Liver (tissue), 3 donors: ENCODE measurements around the gene KHDC3L.

Experiments
- ATF3 ChIP-seq: IDR thresholded peaks from 2 replicates; pipeline ENCODE4 v1.6.1; 2016; ENCODE audit warnings: antibody characterized with exemption
- CTCF ChIP-seq: fragments of 150-350 bp; IDR thresholded peaks from 2 replicates; pipeline ENCODE4 v1.5.1; 2017; ENCODE audit warnings: improper control_type of control experiment, low read depth, low read length; ENCODE audit not compliant: missing input control
- FOXA1 ChIP-seq: IDR thresholded peaks from 2 replicates; pipeline ENCODE4 v1.6.1; 2016; ENCODE audit warnings: antibody characterized with exemption
- FOXA2 ChIP-seq: IDR thresholded peaks from 2 replicates; pipeline ENCODE4 v1.6.1; 2016; ENCODE audit warnings: antibody characterized with exemption
- GABPA ChIP-seq, 2 donors: IDR thresholded peaks in 1 of 2; conservative IDR thresholded peaks in 1 of 2; 2 replicates each; pipeline ENCODE4 v1.6.1; 2016; ENCODE audit warnings: antibody characterized with exemption in 2 of 2, mild to moderate bottlenecking in 1 of 2, moderate library complexity in 1 of 2
- JUND ChIP-seq, 2 donors: IDR thresholded peaks; 2 replicates each; pipeline ENCODE4 v1.6.1; 2016; ENCODE audit warnings: antibody characterized with exemption in 2 of 2
- MAX ChIP-seq: IDR thresholded peaks from 2 replicates; pipeline ENCODE4 v1.6.1; 2016; ENCODE audit warnings: antibody characterized with exemption
- RAD21 ChIP-seq, 2 donors: IDR thresholded peaks; 2 replicates each; pipeline ENCODE4 v1.6.1; 2016; ENCODE audit warnings: antibody characterized with exemption in 2 of 2, mild to moderate bottlenecking in 2 of 2
- REST ChIP-seq: IDR thresholded peaks from 2 replicates; pipeline ENCODE4 v1.6.1; 2016; ENCODE audit warnings: antibody characterized with exemption, mild to moderate bottlenecking
- SP1 ChIP-seq: IDR thresholded peaks from 2 replicates; pipeline ENCODE4 v1.6.1; 2018; ENCODE audit warnings: antibody characterized with exemption, mild to moderate bottlenecking
- TAF1 ChIP-seq: conservative IDR thresholded peaks from 2 replicates; pipeline ENCODE4 v1.6.1; 2016; ENCODE audit warnings: antibody characterized with exemption, mild to moderate bottlenecking
- YY1 ChIP-seq: IDR thresholded peaks from 2 replicates; pipeline ENCODE4 v1.6.1; 2016; ENCODE audit warnings: antibody characterized with exemption, mild to moderate bottlenecking
- ZBTB33 ChIP-seq: IDR thresholded peaks from 2 replicates; pipeline ENCODE4 v1.6.1; 2016; ENCODE audit warnings: antibody characterized with exemption
- donor health status: healthy.
- donor health status: healthy.

GRCh38 chr6:73325656-73326055 lies 36.8 kb upstream of the KHDC3L start:
- TF ChIP-seq MAX: no peak
- TF ChIP-seq SP1: no peak
- TF ChIP-seq CTCF: no peak
- TF ChIP-seq YY1: no peak
- TF ChIP-seq TAF1: no peak
- no peak for TF ChIP-seq ZBTB33
- no peak for TF ChIP-seq ATF3
- TF ChIP-seq RAD21 (IDR thresholded peaks at IDR 0.05): no peak
- no peak for TF ChIP-seq FOXA1
- no peak for TF ChIP-seq REST
- no peak for TF ChIP-seq JUND (IDR thresholded peaks at IDR 0.05)
- no peak for TF ChIP-seq GABPA (IDR thresholded peaks at IDR 0.05 in 1 of 2, conservative IDR thresholded peaks at IDR 0.05 in 1 of 2)
- no peak for TF ChIP-seq FOXA2
